Bladder microvascular endothelial cell (primary cell): Measurements from ENCODE around the gene FMOD. TPM values are rescaled to one million over a fixed set of nuclear protein-coding genes. Genes with fewer than 3 reads are reported as not detected.

Experiments
- total RNA-seq: library from RNA; depleted of rRNA; stranded (reverse); fragments of >200 nt; gene quantifications from 2 replicates; pipeline ENCODE4 v1.2.3, GENCODE V29; 2014

FMOD gene
- 0.65 and 21.8 TPM in 2 replicates for total RNA-seq

GRCh38 chr1:203351037-203351625, at the start of gene FMOD:
FMOD (minus strand) TSS chr1:203351122; CDS start chr1:203348270, 2,852 bp downstream.

GRCh38 chr1:203304919-203305808, 45.8 kb downstream of the FMOD start, which contains the start of gene BTG2:
BTG2 (plus strand) TSS chr1:203305519; CDS start chr1:203305607, 88 bp downstream.

Other genes starting within 250 kb of the FMOD start
- gene ADORA1, start 223.4 kb downstream of the FMOD start, total RNA-seq, result not detected in 2 replicates
- gene MYBPH, start 175.3 kb downstream of the FMOD start, total RNA-seq, result not detected in 2 replicates
- gene CHI3L1, start 164.4 kb downstream of the FMOD start, total RNA-seq, result not detected in 2 replicates
- gene CHIT1, start 121.4 kb downstream of the FMOD start, total RNA-seq, result not detected in 2 replicates
- gene BTG2, start 45.6 kb downstream of the FMOD start, total RNA-seq, result 30.3 and 40.7 TPM in 2 replicates
- gene PRELP, start 124.7 kb upstream of the FMOD start, total RNA-seq, result not detected in 2 replicates
- gene OPTC, start 143.0 kb upstream of the FMOD start, total RNA-seq, result not detected in 2 replicates